IPS-18c (cell line): ENCODE measurements around the gene FHIT.

Experiments
- H3K4me3 ChIP-seq: 2 replicates; pipeline ENCODE4 v1.7.0; 2013; ENCODE audit warnings: low read depth, mild to moderate bottlenecking, low read length, moderate library complexity; ENCODE audit not compliant: insufficient read depth
- H3K9me3 ChIP-seq: one replicate; pipeline ENCODE4 v1.6.1; 2013; ENCODE audit warnings: mild to moderate bottlenecking, low read length, moderate library complexity; ENCODE audit not compliant: control insufficient read depth, insufficient read depth

FHIT gene

GRCh38 chr3:60659098-60659497, 592.2 kb downstream of the FHIT start:
- Histone ChIP-seq H3K4me3 (no peak overlapping the region), H3K9me3 (no peaks in the 10 kb centered on the region)

- no peak overlapping the region for H3K4me3 ChIP-seq
- H3K9me3 ChIP-seq, result no peaks in the 10 kb centered on the region
Measured at GRCh38 chr3:60657972-60658371, 593.3 kb downstream of the FHIT start.

- H3K9me3 ChIP-seq, result no peaks in the 10 kb centered on the region
- H3K4me3 ChIP-seq, result no peak overlapping the region
Measured at GRCh38 chr3:60652829-60653228, 598.4 kb downstream of the FHIT start.

- no peak overlapping the region for H3K4me3 ChIP-seq
- no peaks in the 10 kb centered on the region for H3K9me3 ChIP-seq
Measured at GRCh38 chr3:60651799-60652198, 599.5 kb downstream of the FHIT start.

GRCh38 chr3:60650171-60650570, 601.1 kb downstream of the FHIT start:
- Histone ChIP-seq H3K4me3 (no peak overlapping the region), H3K9me3 (no peaks in the 10 kb centered on the region)

- no peaks in the 10 kb centered on the region for H3K9me3 ChIP-seq
- H3K4me3 ChIP-seq, result no peak overlapping the region
Measured at GRCh38 chr3:60645801-60646200, 605.5 kb downstream of the FHIT start.

GRCh38 chr3:60643831-60644230, 607.4 kb downstream of the FHIT start:
- H3K4me3 ChIP-seq, result no peak overlapping the region
- H3K9me3 ChIP-seq, result no peaks in the 10 kb centered on the region

- H3K4me3 ChIP-seq, result no peak overlapping the region
- no peaks in the 10 kb centered on the region for H3K9me3 ChIP-seq
Measured at GRCh38 chr3:60641354-60641753, 609.9 kb downstream of the FHIT start.

- no peaks in the 10 kb centered on the region for H3K9me3 ChIP-seq
- H3K4me3 ChIP-seq, result no peak overlapping the region
Measured at GRCh38 chr3:60636846-60637245, 614.4 kb downstream of the FHIT start.

GRCh38 chr3:60633644-60634043, 617.6 kb downstream of the FHIT start:
- Histone ChIP-seq H3K9me3 (no peaks in the 10 kb centered on the region), H3K4me3 (no peak overlapping the region)

- Histone ChIP-seq H3K9me3 (no peaks in the 10 kb centered on the region), H3K4me3 (no peak overlapping the region)
Measured at GRCh38 chr3:60631509-60631908, 619.7 kb downstream of the FHIT start.

GRCh38 chr3:60630953-60631352, 620.3 kb downstream of the FHIT start:
- Histone ChIP-seq H3K4me3 (no peak overlapping the region), H3K9me3 (no peaks in the 10 kb centered on the region)

GRCh38 chr3:60629816-60630215, 621.4 kb downstream of the FHIT start:
- Histone ChIP-seq H3K9me3 (no peaks in the 10 kb centered on the region), H3K4me3 (no peak overlapping the region)

- H3K4me3 ChIP-seq, result no peak overlapping the region
- H3K9me3 ChIP-seq, result peaks cover 2% of the 10 kb centered on the region
Measured at GRCh38 chr3:60622349-60622748, 628.9 kb downstream of the FHIT start.

GRCh38 chr3:60617188-60617587, 634.1 kb downstream of the FHIT start:
- peaks cover 2% of the 10 kb centered on the region for H3K9me3 ChIP-seq
- no peak overlapping the region for H3K4me3 ChIP-seq

- H3K4me3 ChIP-seq, result no peak overlapping the region
- peaks cover 1% of the 10 kb centered on the region for H3K9me3 ChIP-seq
Measured at GRCh38 chr3:60613769-60614303, 637.4 kb downstream of the FHIT start.

- Histone ChIP-seq H3K9me3 (no peaks in the 10 kb centered on the region), H3K4me3 (no peak overlapping the region)
Measured at GRCh38 chr3:60610441-60611112, 640.7 kb downstream of the FHIT start.

- H3K4me3 ChIP-seq, result no peak overlapping the region
- H3K9me3 ChIP-seq, result no peaks in the 10 kb centered on the region
Measured at GRCh38 chr3:60609446-60609845, 641.8 kb downstream of the FHIT start.

GRCh38 chr3:60603860-60604259, 647.4 kb downstream of the FHIT start:
- H3K4me3 ChIP-seq, result no peak overlapping the region
- H3K9me3 ChIP-seq, result no peaks in the 10 kb centered on the region
